Lower leg skin (tissue), 3 donors: ENCODE results near the gene BFSP1.

ENCODE experiments used
- POLR2A ChIP-seq, 2 donors: fragments of 450-650 bp; IDR thresholded peaks; one replicate each; pipeline ENCODE4 v1.6.1; 2016 to 2017; ENCODE audit warnings: antibody characterized with exemption in 2 of 2, mild to moderate bottlenecking in 1 of 2, moderate library complexity in 1 of 2
- TF ChIP-seq, protein P1 (sequence below), 3 donors: fragments of 450-650 bp; IDR thresholded peaks; one replicate each; pipeline ENCODE4 v1.5.1; 2016; ENCODE audit warnings: antibody characterized with exemption in 3 of 3, mild to moderate bottlenecking in 3 of 3, moderate library complexity in 2 of 3

DNA sequence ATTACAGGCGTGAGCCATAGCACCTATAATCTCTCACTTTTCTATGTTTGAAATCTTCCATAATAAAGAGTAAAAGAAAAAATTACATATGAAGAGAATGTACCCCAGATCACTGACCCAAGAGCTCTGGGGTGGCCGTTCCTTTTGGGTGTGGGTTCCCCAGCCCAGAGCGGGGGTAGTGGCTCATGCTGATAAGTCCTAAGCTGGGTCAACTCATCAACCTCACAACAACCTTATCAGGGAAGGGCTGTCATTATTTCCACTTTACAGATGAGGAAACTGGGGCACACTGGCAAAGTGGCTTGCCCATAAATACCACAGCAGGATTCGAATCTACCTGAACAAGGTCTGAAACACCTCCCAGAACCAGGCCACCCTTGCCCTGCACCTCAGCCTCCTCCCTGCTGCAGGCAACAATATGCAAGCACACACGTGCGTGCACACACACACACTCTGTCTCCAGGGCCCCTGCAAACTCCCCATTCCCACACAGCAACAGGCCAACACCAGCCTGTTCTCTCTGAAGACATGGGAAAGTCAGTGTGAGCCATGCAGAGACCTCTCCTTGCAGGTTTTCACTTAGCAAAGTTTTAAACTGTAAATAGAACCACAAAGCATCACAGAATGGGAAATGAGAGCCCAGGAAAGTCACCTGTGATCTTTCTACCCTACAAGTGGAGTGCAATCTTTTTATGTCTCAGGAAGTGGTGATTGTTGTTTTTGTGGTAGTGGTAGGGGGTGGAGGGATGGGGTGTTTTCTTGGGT lies 27.7 kb downstream of the BFSP1 start:
- no peak for TF ChIP-seq POLR2A (IDR thresholded peaks at IDR 0.05)
- TF ChIP-seq, protein P1, sequence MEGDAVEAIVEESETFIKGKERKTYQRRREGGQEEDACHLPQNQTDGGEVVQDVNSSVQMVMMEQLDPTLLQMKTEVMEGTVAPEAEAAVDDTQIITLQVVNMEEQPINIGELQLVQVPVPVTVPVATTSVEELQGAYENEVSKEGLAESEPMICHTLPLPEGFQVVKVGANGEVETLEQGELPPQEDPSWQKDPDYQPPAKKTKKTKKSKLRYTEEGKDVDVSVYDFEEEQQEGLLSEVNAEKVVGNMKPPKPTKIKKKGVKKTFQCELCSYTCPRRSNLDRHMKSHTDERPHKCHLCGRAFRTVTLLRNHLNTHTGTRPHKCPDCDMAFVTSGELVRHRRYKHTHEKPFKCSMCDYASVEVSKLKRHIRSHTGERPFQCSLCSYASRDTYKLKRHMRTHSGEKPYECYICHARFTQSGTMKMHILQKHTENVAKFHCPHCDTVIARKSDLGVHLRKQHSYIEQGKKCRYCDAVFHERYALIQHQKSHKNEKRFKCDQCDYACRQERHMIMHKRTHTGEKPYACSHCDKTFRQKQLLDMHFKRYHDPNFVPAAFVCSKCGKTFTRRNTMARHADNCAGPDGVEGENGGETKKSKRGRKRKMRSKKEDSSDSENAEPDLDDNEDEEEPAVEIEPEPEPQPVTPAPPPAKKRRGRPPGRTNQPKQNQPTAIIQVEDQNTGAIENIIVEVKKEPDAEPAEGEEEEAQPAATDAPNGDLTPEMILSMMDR (IDR thresholded peaks at IDR 0.05), result no peak
